OCI-LY7 (cell line): ENCODE data around the gene DUSP22. TPM values are rescaled to one million over a fixed set of nuclear protein-coding genes. Genes with fewer than 3 reads are reported as not detected.

ENCODE experiments used
- BruUV-seq: library from RNA; stranded (reverse); fragments of 400-500 nt; replicated peaks from 2 replicates; lab custom pipeline; 2021; lab: Mats Ljungman, UMichigan
- CTCF ChIA-PET: fragments of 300-600 bp; sonication (Branson Sonifier 250); formaldehyde crosslinking; loops from one replicate; lab custom pipeline; 2022; ENCODE audit warnings: antibody characterized with exemption; ENCODE audit not compliant: unreplicated experiment; lab: Charles Lee
- POLR2A ChIA-PET: fragments of 300-600 bp; sonication (Branson Sonifier 250); formaldehyde crosslinking; loops from one replicate; lab custom pipeline; 2022; ENCODE audit warnings: antibody characterized with exemption; lab: Charles Lee
- DNase-seq: peaks from one replicate; pipeline ENCODE4 v3.0.0-alpha.2; 2015; ENCODE audit warnings: low spot score
- H2AFZ ChIP-seq: fragments of 200-600 bp; sonication (generic), shearing (Covaris generic); 2 replicates; pipeline ENCODE4 v1.6.1; 2014; ENCODE audit warnings: mild to moderate bottlenecking, antibody characterized with exemption, low read length, moderate library complexity
- H3K27ac ChIP-seq: fragments of 200-600 bp; sonication (generic); 2 replicates; pipeline ENCODE4 v1.5.1; 2014; ENCODE audit warnings: mixed run types, low read depth, mild to moderate bottlenecking, moderate library complexity, low read length, inconsistent platforms; ENCODE audit not compliant: poor library complexity, severe bottlenecking
- H3K36me3 ChIP-seq: fragments of 200-600 bp; sonication (generic); 2 replicates; pipeline ENCODE4 v1.6.1; 2014; ENCODE audit warnings: mild to moderate bottlenecking, antibody characterized with exemption, low read length, moderate library complexity, mixed read lengths; ENCODE audit not compliant: insufficient read depth
- H3K4me1 ChIP-seq: fragments of 200-600 bp; sonication (generic); 2 replicates; pipeline ENCODE4 v1.5.1; 2014; ENCODE audit warnings: mild to moderate bottlenecking, low read length; ENCODE audit not compliant: insufficient read depth, poor library complexity, severe bottlenecking
- H3K4me2 ChIP-seq: fragments of 200-600 bp; sonication (generic); 2 replicates; pipeline ENCODE4 v1.6.1; 2014; ENCODE audit warnings: mild to moderate bottlenecking, low read length
- H3K4me3 ChIP-seq: fragments of 200-600 bp; sonication (generic); 2 replicates; pipeline ENCODE4 v1.5.1; 2014; ENCODE audit warnings: mild to moderate bottlenecking, low read depth, low read length; ENCODE audit not compliant: poor library complexity, severe bottlenecking
- H3K79me2 ChIP-seq: fragments of 200-600 bp; sonication (generic); 2 replicates; pipeline ENCODE4 v1.6.1; 2016; ENCODE audit warnings: low read depth, mild to moderate bottlenecking, low read length, moderate library complexity, mixed read lengths; ENCODE audit not compliant: insufficient read depth
- H3K9me2 ChIP-seq: fragments of 200-600 bp; sonication (generic); 2 replicates; pipeline ENCODE4 v1.6.1; 2016; ENCODE audit warnings: mild to moderate bottlenecking, low read length, mixed read lengths; ENCODE audit not compliant: insufficient read depth
- H3K9me3 ChIP-seq: fragments of 200-600 bp; sonication (generic); 2 replicates; pipeline ENCODE4 v1.6.1; 2014; ENCODE audit warnings: mild to moderate bottlenecking, mixed run types, low read length, mixed read lengths
- H4K20me1 ChIP-seq: fragments of 200-600 bp; sonication (generic); 2 replicates; pipeline ENCODE4 v1.6.1; 2014; ENCODE audit warnings: mild to moderate bottlenecking, antibody characterized with exemption, low read length, moderate library complexity, mixed read lengths; ENCODE audit not compliant: insufficient read depth
- CTCF ChIP-seq: fragments of 200-600 bp; sonication (generic); conservative IDR thresholded peaks from 2 replicates; pipeline ENCODE4 v1.5.1; 2014; ENCODE audit warnings: mild to moderate bottlenecking, antibody characterized with exemption, low read length, moderate library complexity, mixed read lengths
- EZH2phosphoT487 ChIP-seq: fragments of 200-600 bp; sonication (generic); IDR thresholded peaks from 2 replicates; pipeline ENCODE4 v1.6.1; 2018; ENCODE audit warnings: low read depth, borderline replicate concordance, mild to moderate bottlenecking, mixed run types, antibody characterized with exemption, low read length, moderate library complexity, mixed read lengths
- intact Hi-C: fragments of 100-400 bp; cut with micrococcal nuclease; formaldehyde crosslinking; loops from one replicate; pipeline ENCODE4 v1.10.0; 2022; ENCODE audit not compliant: unreplicated experiment
- total RNA-seq, 2 experiments: library from RNA; depleted of rRNA in 1 of 2; stranded (reverse); fragments of >200 nt in 1 of 2; shearing (Covaris generic) in 1 of 2; gene quantifications; 2 replicates each; pipeline ENCODE4 v1.2.3, GENCODE V29; 2014 to 2022

DUSP22 gene
- total RNA-seq, 2 experiments from 2014 or later, result 149 to 171 TPM

- POLR2A ChIA-PET, result interaction anchor here (0.7 to 8.4 kb wide), 17 partner anchors 9 to 167 kb away, joined by 3 to 77 read pairs (median 4); partner anchors contain the start of genes DUSP22 and IRF4
- no peaks in the 10 kb centered on the region for H3K9me3 ChIP-seq
Observed at GRCh38 chr6:351011-351866, 59.0 kb downstream of the DUSP22 start.

GRCh38 chr6:351867-352289 is 59.6 kb downstream of the DUSP22 start:
- TF ChIP-seq EZH2phosphoT487 (no peak), CTCF (no peak; the same call in 1 of the 2 replicates)
- ChIA-PET CTCF (interaction anchor here (0.8 to 2.5 kb wide), 8 partner anchors 9 to 162 kb away, joined by 3 to 14 read pairs (median 4); no protein-coding TSS in a partner anchor), POLR2A (interaction anchor here (0.7 to 8.4 kb wide), 11 partner anchors 9 to 51 kb away, joined by 3 to 77 read pairs (median 4); partner anchors contain the start of gene IRF4)
- H3K4me3 ChIP-seq, result no peak overlapping the region
- H3K9me2 ChIP-seq, result no peaks in the 10 kb centered on the region
- H3K36me3 ChIP-seq, result peaks cover 21% of the 10 kb centered on the region; the same call in 1 of the 2 replicates
- no peaks in the 10 kb centered on the region for H3K9me3 ChIP-seq
- peaks cover 99% of the 10 kb centered on the region for H3K4me1 ChIP-seq
- BruUV-seq, result no TSS peak
- H3K4me2 ChIP-seq, result peak overlapping the region; percentile 30; the same call in 1 of the 2 replicates
- no peak overlapping the region for H2AFZ ChIP-seq
- DNase-seq, result peak; percentile 67
- H4K20me1 ChIP-seq, result no peaks in the 10 kb centered on the region
- H3K27ac ChIP-seq, result peak overlapping the region; percentile 49
- intact Hi-C loops, result loop anchor here (5.0 kb wide), 1 partner anchor 40 kb away; the partner anchor contains the start of gene IRF4
- no peaks in the 10 kb centered on the region for H3K79me2 ChIP-seq

More at GRCh38 chr6:351011-351866, 59.0 kb downstream of the DUSP22 start:
- Histone ChIP-seq H2AFZ (no peak overlapping the region), H3K9me2 (no peaks in the 10 kb centered on the region), H3K27ac (peak overlapping the region; percentile 49), H3K36me3 (peaks cover 26% of the 10 kb centered on the region; the same call in 1 of the 2 replicates), H4K20me1 (no peaks in the 10 kb centered on the region), H3K4me3 (no peak overlapping the region), H3K4me2 (peak overlapping the region; percentile 30; the same call in 1 of the 2 replicates), H3K79me2 (no peaks in the 10 kb centered on the region), H3K4me1 (peaks cover 99% of the 10 kb centered on the region)
- intact Hi-C loops, result loop anchor here (5.0 kb wide), 1 partner anchor 41 kb away; the partner anchor contains the start of gene IRF4
- TF ChIP-seq CTCF (peak; percentile 72), EZH2phosphoT487 (no peak)
- CTCF ChIA-PET, result interaction anchor here (0.5 to 2.5 kb wide), 9 partner anchors 10 to 161 kb away, joined by 3 to 14 read pairs (median 4); no protein-coding TSS in a partner anchor
- BruUV-seq, result no TSS peak
- no peak for DNase-seq
